HUES6 (cell line): ENCODE results near the gene TNKS2.
A peak's percentile ranks its signal among the peaks of the same experiment; 100 is the strongest.
"Not testable (repeated sequence)": the region's sequence is repeated elsewhere in the genome, so short reads cannot be mapped to it uniquely, and the experiment has no call there.

Experiments
- H3K27ac ChIP-seq: 2 replicates; pipeline ENCODE4 v1.7.0; 2013; ENCODE audit warnings: low read depth, mild to moderate bottlenecking, low read length, inconsistent platforms
- H3K27me3 ChIP-seq: 2 replicates; pipeline ENCODE4 v1.6.1; 2013; ENCODE audit warnings: low read length; ENCODE audit not compliant: control insufficient read depth, insufficient read depth
- H3K36me3 ChIP-seq: 2 replicates; pipeline ENCODE4 v1.6.1; 2013; ENCODE audit warnings: low read length; ENCODE audit not compliant: control insufficient read depth, insufficient read depth
- H3K4me1 ChIP-seq: 2 replicates; pipeline ENCODE4 v1.6.1; 2013; ENCODE audit warnings: low read length; ENCODE audit not compliant: control insufficient read depth, insufficient read depth
- H3K4me3 ChIP-seq: 2 replicates; pipeline ENCODE4 v1.5.1; 2013; ENCODE audit warnings: low read depth, low read length
- H3K9ac ChIP-seq: one replicate; pipeline ENCODE4 v1.6.1; 2013; ENCODE audit warnings: mild to moderate bottlenecking, low read length
- H3K9me3 ChIP-seq: 2 replicates; pipeline ENCODE4 v1.6.1; 2013; ENCODE audit warnings: low read depth, low read length; ENCODE audit not compliant: control insufficient read depth, insufficient read depth

TNKS2 gene

GRCh38 chr10:91893051-91893450, 94.8 kb downstream of the TNKS2 start:
- Histone ChIP-seq H3K27ac (no peak overlapping the region), H3K36me3 (no peaks in the 10 kb centered on the region), H3K9me3 (peaks cover 7% of the 10 kb centered on the region)

GRCh38 chr10:91894261-91894685, 96.0 kb downstream of the TNKS2 start:
- H3K4me3 ChIP-seq, H3K36me3 ChIP-seq, H3K9me3 ChIP-seq, H3K9ac ChIP-seq, H3K27ac ChIP-seq, H3K27me3 ChIP-seq, H3K4me1 ChIP-seq: not testable (repeated sequence)

More at GRCh38 chr10:91893051-91893450, 94.8 kb downstream of the TNKS2 start:
- peaks cover 10% of the 10 kb centered on the region for H3K4me1 ChIP-seq
- no peak overlapping the region for H3K9ac ChIP-seq
- H3K27me3 ChIP-seq = no peaks in the 10 kb centered on the region
- no peak overlapping the region for H3K4me3 ChIP-seq

- H3K9ac ChIP-seq = no peak overlapping the region
- peaks cover 7% of the 10 kb centered on the region for H3K9me3 ChIP-seq
- no peak overlapping the region for H3K27ac ChIP-seq
- no peaks in the 10 kb centered on the region for H3K27me3 ChIP-seq
- no peaks in the 10 kb centered on the region for H3K36me3 ChIP-seq
- H3K4me3 ChIP-seq = no peak overlapping the region
- H3K4me1 ChIP-seq = no peaks in the 10 kb centered on the region; the same call in 1 of the 2 replicates
Observed at GRCh38 chr10:91896212-91896756, 98.1 kb downstream of the TNKS2 start.

- peaks cover 7% of the 10 kb centered on the region for H3K9me3 ChIP-seq
- H3K4me1 ChIP-seq = peaks cover 10% of the 10 kb centered on the region; the same call in 1 of the 2 replicates
- H3K4me3 ChIP-seq = no peak overlapping the region
Observed at GRCh38 chr10:91897421-91897820, 99.2 kb downstream of the TNKS2 start.

GRCh38 chr10:91901784-91902677, 103.8 kb downstream of the TNKS2 start:
- Histone ChIP-seq H3K9ac (no peak overlapping the region), H3K9me3 (no peaks in the 10 kb centered on the region), H3K27ac (no peak overlapping the region)

More at GRCh38 chr10:91897421-91897820, 99.2 kb downstream of the TNKS2 start:
- no peak overlapping the region for H3K27ac ChIP-seq
- H3K36me3 ChIP-seq = no peaks in the 10 kb centered on the region
- H3K27me3 ChIP-seq = no peaks in the 10 kb centered on the region
- no peak overlapping the region for H3K9ac ChIP-seq

GRCh38 chr10:91907033-91907594, 108.9 kb downstream of the TNKS2 start:
- Histone ChIP-seq H3K4me1 (peaks cover 10% of the 10 kb centered on the region; the same call in 1 of the 2 replicates), H3K27me3 (no peaks in the 10 kb centered on the region), H3K27ac (no peak overlapping the region), H3K9me3 (no peaks in the 10 kb centered on the region), H3K4me3 (peak overlapping the region; percentile 86), H3K36me3 (peaks cover 10% of the 10 kb centered on the region), H3K9ac (no peak overlapping the region)

More at GRCh38 chr10:91901784-91902677, 103.8 kb downstream of the TNKS2 start:
- Histone ChIP-seq H3K4me1 (peaks cover 14% of the 10 kb centered on the region; the same call in 1 of the 2 replicates), H3K36me3 (peaks cover 10% of the 10 kb centered on the region), H3K27me3 (no peaks in the 10 kb centered on the region), H3K4me3 (no peak overlapping the region)

- peaks cover 10% of the 10 kb centered on the region for H3K36me3 ChIP-seq
- H3K4me3 ChIP-seq = peak overlapping the region; percentile 86
- peak overlapping the region; percentile 80 for H3K9ac ChIP-seq
- no peaks in the 10 kb centered on the region for H3K9me3 ChIP-seq
- peak overlapping the region; percentile 49; the same call in 1 of the 2 replicates for H3K27ac ChIP-seq
- H3K27me3 ChIP-seq = no peaks in the 10 kb centered on the region
- peaks cover 4% of the 10 kb centered on the region; the same call in 1 of the 2 replicates for H3K4me1 ChIP-seq
Observed at GRCh38 chr10:91907914-91908336, 109.7 kb downstream of the TNKS2 start.

- Histone ChIP-seq H3K27me3 (no peaks in the 10 kb centered on the region), H3K4me3 (peak overlapping the region; percentile 86), H3K27ac (peak overlapping the region; percentile 49; the same call in 1 of the 2 replicates), H3K36me3 (peaks cover 10% of the 10 kb centered on the region), H3K9me3 (no peaks in the 10 kb centered on the region), H3K4me1 (peaks cover 4% of the 10 kb centered on the region; the same call in 1 of the 2 replicates), H3K9ac (peak overlapping the region; percentile 80)
Observed at GRCh38 chr10:91908337-91909116, 110.3 kb downstream of the TNKS2 start.

GRCh38 chr10:91909117-91909677, 111.0 kb downstream of the TNKS2 start, which contains the start of gene FGFBP3:
Gene FGFBP3, minus strand, starts transcription at chr10:91909486. Its CDS starts 517 bp downstream, at chr10:91908969.
- H3K27me3 ChIP-seq = no peaks in the 10 kb centered on the region

GRCh38 chr10:91910467-91910866, 112.2 kb downstream of the TNKS2 start:
- Histone ChIP-seq H3K27ac (no peak overlapping the region), H3K9ac (no peak overlapping the region), H3K9me3 (no peaks in the 10 kb centered on the region), H3K27me3 (no peaks in the 10 kb centered on the region), H3K4me1 (peaks cover 4% of the 10 kb centered on the region; the same call in 1 of the 2 replicates), H3K4me3 (no peak overlapping the region), H3K36me3 (peaks cover 10% of the 10 kb centered on the region)

More at GRCh38 chr10:91909117-91909677, 111.0 kb downstream of the TNKS2 start, which contains the start of gene FGFBP3:
- peak within 1 kb of the TSS; percentile 86 for H3K4me3 ChIP-seq
- H3K36me3 ChIP-seq = peaks cover 10% of the 10 kb centered on the region
- H3K27ac ChIP-seq = peak within 1 kb of the TSS; percentile 49; the same call in 1 of the 2 replicates
- H3K4me1 ChIP-seq = peaks cover 4% of the 10 kb centered on the region; the same call in 1 of the 2 replicates
- H3K9ac ChIP-seq = peak within 1 kb of the TSS; percentile 80
- no peaks in the 10 kb centered on the region for H3K9me3 ChIP-seq
